Inflammatory macrophage (primary cell): ENCODE data around the gene CTDP1.

ENCODE experiments used
- DNase-seq, 2 donors: peaks; one replicate each; pipeline ENCODE4 v3.0.0-alpha.2; 2020 to 2022

The CTDP1 gene

GRCh38 chr18:79698668-79699335, 19.2 kb downstream of the CTDP1 start:
- no peak for DNase-seq

- DNase-seq: no peak
Measured at GRCh38 chr18:79699653-79700052, 20.1 kb downstream of the CTDP1 start.

- no peak for DNase-seq
Measured at GRCh38 chr18:79702906-79703305, 23.3 kb downstream of the CTDP1 start.

DNA sequence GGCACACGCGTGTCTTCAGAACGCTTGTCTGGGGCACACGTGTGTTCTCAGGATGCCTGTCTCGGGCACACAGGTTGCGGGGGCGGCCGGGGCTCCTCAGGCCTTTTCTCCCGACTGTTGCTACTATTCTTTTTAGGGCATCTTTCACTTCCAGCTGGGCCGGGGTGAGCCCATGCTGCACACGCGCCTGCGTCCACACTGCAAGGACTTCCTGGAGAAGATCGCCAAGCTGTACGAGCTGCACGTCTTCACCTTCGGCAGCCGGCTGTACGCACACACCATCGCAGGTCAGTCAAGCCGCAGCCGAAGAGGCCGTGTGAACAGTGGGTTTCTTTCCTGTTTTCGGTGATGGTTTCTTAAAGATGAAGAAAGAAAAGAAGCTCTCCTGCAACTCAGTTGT, 25.0 kb downstream of the CTDP1 start:
- DNase-seq: no peak

- no peak for DNase-seq
Measured at GRCh38 chr18:79705272-79705671, 25.7 kb downstream of the CTDP1 start.

GRCh38 chr18:79706006-79706405, 26.4 kb downstream of the CTDP1 start:
- DNase-seq: no peak

DNA sequence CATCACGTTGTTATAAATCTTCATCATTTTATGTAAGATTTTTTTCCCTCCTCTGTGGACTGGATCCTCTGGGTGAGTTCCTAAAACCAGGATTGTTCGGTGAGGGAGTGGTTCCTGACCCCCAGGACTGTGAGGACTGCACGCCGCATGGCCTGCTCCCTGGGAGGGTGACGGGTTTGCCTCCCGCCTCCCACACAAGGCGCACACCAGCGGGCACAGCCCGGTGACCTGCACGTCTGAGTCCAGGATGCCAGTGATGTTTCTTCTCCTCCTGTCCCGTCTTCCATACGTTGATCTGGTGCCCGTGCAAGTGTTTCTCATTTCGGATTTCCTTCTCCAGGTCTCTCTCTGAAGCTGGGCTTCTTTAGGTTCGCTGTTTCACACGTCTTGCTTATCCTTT, 27.1 kb downstream of the CTDP1 start:
- no peak for DNase-seq

DNA sequence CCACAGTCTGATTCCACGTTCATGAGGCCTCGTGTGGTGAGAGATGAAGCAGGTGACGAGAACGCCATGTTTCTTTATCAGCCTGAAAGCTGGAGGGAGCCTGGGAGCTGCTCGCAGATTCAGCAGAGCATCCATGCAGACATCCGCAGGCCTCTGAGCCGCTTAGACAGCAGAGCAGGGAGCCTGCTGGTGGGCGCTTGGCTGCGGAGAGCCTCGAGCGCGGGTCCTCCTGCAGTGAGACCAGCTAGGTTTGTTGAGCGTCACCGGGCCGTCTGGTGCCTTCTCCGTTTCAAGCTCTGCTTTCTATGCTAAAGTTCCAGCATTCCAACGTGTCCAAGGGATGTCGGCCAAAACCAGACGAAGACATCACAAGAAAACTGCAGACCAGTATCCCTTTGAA, 27.6 kb downstream of the CTDP1 start:
- DNase-seq: no peak

- no peak for DNase-seq
Measured at GRCh38 chr18:79707671-79708070, 28.1 kb downstream of the CTDP1 start.

DNA sequence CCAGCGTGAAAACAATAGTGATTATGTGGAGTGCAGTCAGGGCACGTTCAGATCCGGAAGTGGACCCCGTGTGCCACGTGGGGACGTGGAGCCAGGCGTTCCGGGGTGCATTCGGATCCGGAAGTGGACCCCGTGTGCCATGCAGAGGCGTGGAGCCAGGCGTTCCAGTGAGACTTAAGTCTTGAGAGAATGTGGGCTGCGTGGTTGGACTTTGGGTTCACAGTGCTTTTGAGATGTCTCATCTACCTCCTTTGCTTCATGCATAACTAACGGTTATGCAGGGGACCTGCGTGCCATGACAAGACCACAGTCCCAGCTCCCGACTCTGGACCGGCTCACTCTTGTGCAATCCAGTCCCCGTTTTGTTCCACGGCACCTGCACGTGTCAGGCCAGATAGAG, 28.8 kb downstream of the CTDP1 start:
- no peak for DNase-seq

GRCh38 chr18:79712206-79712857, 32.7 kb downstream of the CTDP1 start:
- no peak for DNase-seq

- DNase-seq: no peak
Measured at GRCh38 chr18:79713341-79713740, 33.7 kb downstream of the CTDP1 start.

- DNase-seq: no peak
Measured at GRCh38 chr18:79714531-79715240, 35.1 kb downstream of the CTDP1 start.

- DNase-seq: no peak
Measured at GRCh38 chr18:79715280-79715679, 35.7 kb downstream of the CTDP1 start.

DNA sequence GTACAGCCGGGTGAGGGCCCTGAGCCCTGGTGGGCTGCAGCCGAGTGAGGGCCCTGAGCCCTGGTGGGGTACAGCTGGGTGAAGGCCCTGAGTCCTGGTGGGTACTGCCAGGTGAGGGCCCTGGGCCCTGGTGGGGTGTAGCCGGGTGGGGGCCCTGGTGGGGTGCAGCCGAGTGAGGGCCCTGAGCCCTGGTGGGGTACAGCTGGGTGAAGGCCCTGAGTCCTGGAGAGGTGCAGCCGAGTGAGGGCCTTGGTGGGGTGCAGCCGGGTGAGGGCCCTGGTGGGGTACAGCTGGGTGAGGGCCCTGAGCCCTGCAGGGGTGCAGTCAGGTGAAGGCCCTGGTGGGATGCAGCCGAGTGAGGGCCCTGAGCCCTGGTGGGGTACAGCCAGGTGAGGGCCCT, 37.5 kb downstream of the CTDP1 start:
- DNase-seq: no peak

DNA sequence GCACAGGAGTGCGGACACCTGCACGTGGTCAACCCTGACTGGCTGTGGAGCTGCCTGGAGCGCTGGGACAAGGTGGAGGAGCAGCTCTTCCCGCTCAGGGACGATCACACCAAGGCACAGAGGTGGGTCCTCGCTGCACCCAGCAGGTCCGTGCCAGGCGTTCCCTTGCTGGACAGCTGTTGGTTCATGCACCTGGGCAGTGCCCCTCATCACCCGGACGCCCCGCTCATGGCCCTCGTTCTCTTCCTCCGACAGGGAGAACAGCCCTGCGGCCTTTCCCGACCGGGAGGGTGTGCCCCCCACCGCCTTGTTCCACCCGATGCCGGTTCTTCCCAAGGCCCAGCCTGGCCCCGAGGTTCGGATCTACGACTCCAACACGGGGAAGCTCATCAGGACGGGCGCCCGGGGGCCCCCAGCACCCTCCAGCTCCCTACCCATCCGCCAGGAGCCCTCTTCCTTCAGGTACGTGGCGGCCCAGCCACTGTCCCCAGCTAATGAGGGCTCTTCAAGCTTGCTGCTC, 38.0 kb downstream of the CTDP1 start:
- no peak for DNase-seq

- DNase-seq: no peak
Measured at GRCh38 chr18:79718126-79718525, 38.5 kb downstream of the CTDP1 start.

- DNase-seq: no peak
Measured at GRCh38 chr18:79718878-79719477, 39.4 kb downstream of the CTDP1 start.

- peak in 1 of 2 donors; percentile 3 for DNase-seq
Measured at GRCh38 chr18:79719478-79720358, 40.1 kb downstream of the CTDP1 start.

GRCh38 chr18:79720359-79720733, 40.7 kb downstream of the CTDP1 start:
- DNase-seq: no peak

DNA sequence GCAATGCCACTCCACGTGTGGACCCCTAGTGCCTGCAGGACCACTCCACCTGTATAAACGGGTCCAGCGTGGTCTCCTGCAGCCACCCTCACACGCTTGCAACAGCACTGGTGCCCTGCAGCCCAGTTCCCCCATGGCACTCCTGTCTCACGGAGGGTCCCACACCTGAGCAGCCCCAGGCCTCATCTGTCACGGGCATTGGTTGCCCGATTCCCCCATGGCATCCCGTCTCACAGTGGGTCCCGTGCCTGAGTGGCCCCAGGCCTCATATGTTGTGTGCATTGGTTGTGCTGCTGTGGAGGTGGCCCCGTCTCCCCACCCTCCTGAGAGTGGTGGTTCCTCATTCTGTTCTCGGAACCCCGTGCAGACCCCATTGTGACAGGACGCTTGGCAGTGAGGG, 43.4 kb downstream of the CTDP1 start:
- no peak for DNase-seq

DNA sequence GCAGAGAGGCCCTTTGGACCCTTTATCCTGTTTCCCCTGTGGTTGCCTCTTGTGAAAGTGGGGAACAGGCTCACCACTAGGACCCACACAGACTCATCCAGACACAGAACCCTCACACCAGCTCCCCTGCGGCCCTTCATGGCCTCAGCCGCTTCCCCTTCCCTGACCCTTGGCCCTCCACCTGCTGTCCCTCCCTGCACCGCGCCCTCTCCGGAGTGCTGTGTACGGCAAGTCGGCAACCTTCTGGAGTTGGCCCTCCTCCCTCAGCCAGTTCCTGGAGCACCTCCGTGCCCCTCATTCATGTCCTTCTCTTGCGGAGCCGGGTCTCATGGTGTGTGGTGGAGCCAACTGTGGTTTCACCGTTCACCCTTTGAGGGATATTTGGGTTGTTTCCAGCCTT, 44.0 kb downstream of the CTDP1 start:
- DNase-seq: no peak
